ENCODE measurements around the gene ITPKA.

The ITPKA gene

GRCh38 chr15:41512512-41512939 is 18.9 kb downstream of the ITPKA start:
- Histone ChIP-seq H3K4me3 (ENCODE audit: low read depth, low read length, poor library complexity, severe bottlenecking) (peak overlapping the region; percentile 37), H3K9me3 (ENCODE audit: low read length) (no peaks in the 10 kb centered on the region), H3F3A (ENCODE audit: insufficient read depth, low read length) (no peaks in the 10 kb centered on the region), H3K27me3 (ENCODE audit: insufficient read depth, low read length) (0 out of 2 replicates have a peak, but pooled peaks cover 7% of the 10 kb centered on the region), H2AFZ (ENCODE audit: low read length) (no peak overlapping the region), H3K9me2 (ENCODE audit: low read depth, low read length) (no peaks in the 10 kb centered on the region), H4K20me1 (ENCODE audit: insufficient read depth, low read length) (no peaks in the 10 kb centered on the region), H3K79me2 (ENCODE audit: insufficient read depth, low read length) (no peaks in the 10 kb centered on the region), H3K9ac (ENCODE audit: low read length) (no peak overlapping the region), H3K4me1 (ENCODE audit: insufficient read depth, low read length, severe bottlenecking) (peaks cover 16% of the 10 kb centered on the region), H3K4me2 (ENCODE audit: low read length) (peak overlapping the region; percentile 58), H3K36me3 (ENCODE audit: insufficient read depth, low read length) (no peaks in the 10 kb centered on the region; the same call in 1 of the 2 replicates), H3K27ac (ENCODE audit: low read depth, low read length, poor library complexity, severe bottlenecking) (no peak overlapping the region)
- no peak for TF ChIP-seq EZH2 (IDR thresholded peaks at IDR 0.05; ENCODE audit: borderline replicate concordance, low read length)
- TF ChIP-seq CTCF (IDR thresholded peaks at IDR 0.05; ENCODE audit: low read length): no peak

GRCh38 chr15:41512940-41513505 is 19.3 kb downstream of the ITPKA start:
- H3K4me1 ChIP-seq (ENCODE audit: insufficient read depth, low read length, severe bottlenecking): peaks cover 21% of the 10 kb centered on the region
- H3K9me2 ChIP-seq (ENCODE audit: low read depth, low read length): no peaks in the 10 kb centered on the region
- no peaks in the 10 kb centered on the region for H3F3A ChIP-seq (ENCODE audit: insufficient read depth, low read length)
- no peaks in the 10 kb centered on the region; the same call in 1 of the 2 replicates for H3K36me3 ChIP-seq (ENCODE audit: insufficient read depth, low read length)
- H4K20me1 ChIP-seq (ENCODE audit: insufficient read depth, low read length): no peaks in the 10 kb centered on the region
- peak overlapping the region; percentile 37 for H3K4me3 ChIP-seq (ENCODE audit: low read depth, low read length, poor library complexity, severe bottlenecking)
- no peaks in the 10 kb centered on the region for H3K9me3 ChIP-seq (ENCODE audit: low read length)
- no peak overlapping the region for H2AFZ ChIP-seq (ENCODE audit: low read length)
- TF ChIP-seq EZH2 (IDR thresholded peaks at IDR 0.05; ENCODE audit: borderline replicate concordance, low read length): no peak
- H3K9ac ChIP-seq (ENCODE audit: low read length): no peak overlapping the region; the same call in 1 of the 2 replicates
- no peaks in the 10 kb centered on the region for H3K79me2 ChIP-seq (ENCODE audit: insufficient read depth, low read length)
- H3K4me2 ChIP-seq (ENCODE audit: low read length): peak overlapping the region; percentile 58
- H3K27me3 ChIP-seq (ENCODE audit: insufficient read depth, low read length): 0 out of 2 replicates have a peak, but pooled peaks cover 7% of the 10 kb centered on the region
- no peak overlapping the region for H3K27ac ChIP-seq (ENCODE audit: low read depth, low read length, poor library complexity, severe bottlenecking)

GRCh38 chr15:41513506-41514227 is 20.0 kb downstream of the ITPKA start, which contains the start of gene LTK:
TSS of gene LTK (minus strand) at chr15:41513827. CDS start at chr15:41513709, 118 bp downstream.
- TF ChIP-seq CTCF (IDR thresholded peaks at IDR 0.05; ENCODE audit: low read length) (no peak), EZH2 (IDR thresholded peaks at IDR 0.05; ENCODE audit: borderline replicate concordance, low read length) (no peak)
- Histone ChIP-seq H3K4me3 (ENCODE audit: low read depth, low read length, poor library complexity, severe bottlenecking) (peak within 1 kb of the TSS; percentile 37), H3K9ac (ENCODE audit: low read length) (no peak within 1 kb of the TSS; the same call in 1 of the 2 replicates), H3K79me2 (ENCODE audit: insufficient read depth, low read length) (no peaks in the 10 kb centered on the region), H3F3A (ENCODE audit: insufficient read depth, low read length) (no peaks in the 10 kb centered on the region), H2AFZ (ENCODE audit: low read length) (no peak within 1 kb of the TSS), H3K27ac (ENCODE audit: low read depth, low read length, poor library complexity, severe bottlenecking) (no peak within 1 kb of the TSS), H3K4me2 (ENCODE audit: low read length) (peak within 1 kb of the TSS; percentile 58), H4K20me1 (ENCODE audit: insufficient read depth, low read length) (no peaks in the 10 kb centered on the region), H3K36me3 (ENCODE audit: insufficient read depth, low read length) (no peaks in the 10 kb centered on the region; the same call in 1 of the 2 replicates), H3K4me1 (ENCODE audit: insufficient read depth, low read length, severe bottlenecking) (peaks cover 28% of the 10 kb centered on the region), H3K9me3 (ENCODE audit: low read length) (no peaks in the 10 kb centered on the region), H3K27me3 (ENCODE audit: insufficient read depth, low read length) (0 out of 2 replicates have a peak, but pooled peaks cover 7% of the 10 kb centered on the region), H3K9me2 (ENCODE audit: low read depth, low read length) (no peaks in the 10 kb centered on the region)

Measured in OCI-LY1 (cell line).